Lower leg skin (tissue), 4 donors: ENCODE results near the gene SMC6. TPM values are rescaled to one million over a fixed set of nuclear protein-coding genes. Genes with fewer than 3 reads are reported as not detected.

Experiments
- DNase-seq, 2 donors: peaks; one replicate each; pipeline ENCODE4 v3.0.0-alpha.2; 2019; ENCODE audit warnings: low spot score in 2 of 2
- H3K4me3 ChIP-seq: fragments of 200-600 bp; sonication (generic); 2 replicates; pipeline ENCODE4 v1.5.1; 2017; ENCODE audit warnings: mild to moderate bottlenecking, low read depth; ENCODE audit not compliant: poor library complexity, severe bottlenecking
- CTCF ChIP-seq, 3 donors: fragments of 450-650 bp; IDR thresholded peaks; one replicate each; pipeline ENCODE4 v1.5.1; 2016; ENCODE audit warnings: antibody characterized with exemption in 3 of 3, mild to moderate bottlenecking in 3 of 3, moderate library complexity in 2 of 3
- POLR2A ChIP-seq, 2 donors: fragments of 450-650 bp; IDR thresholded peaks; one replicate each; pipeline ENCODE4 v1.6.1; 2016 to 2017; ENCODE audit warnings: antibody characterized with exemption in 2 of 2, mild to moderate bottlenecking in 1 of 2, moderate library complexity in 1 of 2
- WGBS, 2 donors: methylation state at CpG; one replicate each; pipeline ENCODE4 v1.1.5; 2018; 5-methylcytosine and 5-hydroxymethylcytosine counted together
- intact Hi-C: fragments of 100-400 bp; cut with DNase I; formaldehyde crosslinking; loops from one replicate; pipeline ENCODE4 v1.15.0; 2023; ENCODE audit warnings: low total_unique reads
- total RNA-seq, 4 donors: library from RNA; depleted of rRNA; stranded (reverse); fragments of >200 nt; gene quantifications; one replicate each; pipeline ENCODE4 v1.1.0, GENCODE V29; 2016

Gene SMC6
- total RNA-seq, 4 donors from 2014 or later, result 14.2 to 17.9 (median 15.4) TPM

GRCh38 chr2:17762451-17762850, 8.8 kb upstream of the SMC6 start:
- 92 to 100% methylated on average over 1 of the region's 1 CpG for WGBS, 2 donors

GRCh38 chr2:17759805-17760204, 6.2 kb upstream of the SMC6 start:
- DNase-seq, result no peak
- intact Hi-C loops, result no loop called here
- TF ChIP-seq CTCF (IDR thresholded peaks at IDR 0.05), result no peak
- TF ChIP-seq POLR2A (IDR thresholded peaks at IDR 0.05), result no peak
- no peak overlapping the region for H3K4me3 ChIP-seq
- WGBS, 2 donors, result 82 to 84% methylated on average over 2 of the region's 2 CpGs

More at GRCh38 chr2:17762451-17762850, 8.8 kb upstream of the SMC6 start:
- intact Hi-C loops, result no loop called here
- DNase-seq, result no peak
- TF ChIP-seq CTCF (IDR thresholded peaks at IDR 0.05) (no peak), POLR2A (IDR thresholded peaks at IDR 0.05) (no peak)
- no peak overlapping the region for H3K4me3 ChIP-seq

GRCh38 chr2:17758118-17758517, 4.5 kb upstream of the SMC6 start:
- no peak for DNase-seq
- TF ChIP-seq CTCF (IDR thresholded peaks at IDR 0.05) (no peak), POLR2A (IDR thresholded peaks at IDR 0.05) (no peak)
- 63 to 67% methylated on average over 3 of the region's 3 CpGs for WGBS, 2 donors
- H3K4me3 ChIP-seq, result no peak overlapping the region
- intact Hi-C loops, result no loop called here

GRCh38 chr2:17757321-17757720, 3.7 kb upstream of the SMC6 start:
- no peak overlapping the region for H3K4me3 ChIP-seq
- intact Hi-C loops, result no loop called here
- 31 to 53% methylated on average over 2 of the region's 2 CpGs for WGBS, 2 donors
- no peak for TF ChIP-seq POLR2A (IDR thresholded peaks at IDR 0.05)
- no peak for TF ChIP-seq CTCF (IDR thresholded peaks at IDR 0.05)
- no peak for DNase-seq

GRCh38 chr2:17756668-17757067, 3.1 kb upstream of the SMC6 start:
- no peak for TF ChIP-seq POLR2A (IDR thresholded peaks at IDR 0.05)
- TF ChIP-seq CTCF (IDR thresholded peaks at IDR 0.05), result no peak
- intact Hi-C loops, result no loop called here
- 84 to 85% methylated on average over 6 of the region's 6 CpGs for WGBS, 2 donors
- no peak for DNase-seq
- no peak overlapping the region for H3K4me3 ChIP-seq

GRCh38 chr2:17754773-17755425, 1.3 kb upstream of the SMC6 start:
- WGBS, 2 donors, result 17 to 22% methylated on average over 8 of the region's 8 CpGs
- H3K4me3 ChIP-seq, result no peak overlapping the region
- no peak for DNase-seq
- intact Hi-C loops, result no loop called here
- TF ChIP-seq CTCF (IDR thresholded peaks at IDR 0.05) (no peak), POLR2A (IDR thresholded peaks at IDR 0.05) (no peak)
